ENCODE measurements around the gene LDB3.

The LDB3 gene

DNA sequence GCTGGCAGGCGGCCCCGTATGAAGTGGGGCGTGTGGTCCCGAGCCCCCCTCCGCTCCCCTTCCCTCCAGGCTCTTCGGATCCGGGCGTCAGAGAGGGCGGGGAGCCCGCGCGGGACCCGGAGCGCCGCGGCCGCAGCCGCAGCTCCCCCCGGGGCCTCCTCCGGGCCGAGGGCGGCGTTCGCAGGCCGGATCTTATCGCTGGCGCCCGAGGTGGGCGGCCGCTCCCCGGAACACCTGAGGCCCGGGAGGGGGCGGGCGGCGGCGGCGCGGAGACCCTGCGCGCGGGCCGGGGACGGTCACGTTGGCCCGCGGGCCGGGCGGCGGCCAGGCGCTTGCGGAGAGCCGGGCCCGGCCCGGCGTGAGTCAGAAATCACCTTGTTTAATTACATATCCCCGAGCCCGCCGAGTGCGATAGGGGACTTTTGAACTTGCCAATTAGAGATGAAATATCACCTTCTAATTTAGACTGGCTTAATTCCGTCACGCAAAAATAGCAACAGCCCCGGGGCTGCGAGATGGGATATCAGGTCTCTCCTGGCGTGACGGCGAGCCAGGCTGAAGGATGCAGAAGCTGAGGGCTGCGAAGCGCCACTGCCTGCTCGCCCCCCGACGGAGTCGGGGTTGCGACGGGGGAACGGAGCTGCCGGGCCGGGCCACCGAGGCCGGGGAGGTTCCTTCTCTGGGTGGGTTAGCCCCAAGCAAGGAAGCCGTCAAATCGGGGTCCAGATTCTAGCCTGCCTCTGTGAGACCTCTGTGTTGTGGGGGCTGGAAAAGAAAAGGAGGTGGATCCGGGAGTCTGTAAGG is 43.4 kb downstream of the LDB3 start:
- H3K4me3 ChIP-seq (ENCODE audit: low read length), result peak overlapping the region; percentile 78
- peak overlapping the region; percentile 78; the same call in 1 of the 2 replicates for H3K9ac ChIP-seq (ENCODE audit: low read depth, low read length)
- H3K27me3 ChIP-seq (ENCODE audit: insufficient read depth, low read length), result no peaks in the 10 kb centered on the region
- H3K36me3 ChIP-seq (ENCODE audit: insufficient read depth, low read depth, low read length), result no peaks in the 10 kb centered on the region
- H3K4me1 ChIP-seq (ENCODE audit: insufficient read depth, low read length), result peaks cover 6% of the 10 kb centered on the region; the same call in 1 of the 2 replicates
- no peaks in the 10 kb centered on the region for H3K9me3 ChIP-seq (ENCODE audit: insufficient read depth, low read depth, low read length)
- peak overlapping the region; percentile 8 for H3K27ac ChIP-seq (ENCODE audit: low read length)

DNA sequence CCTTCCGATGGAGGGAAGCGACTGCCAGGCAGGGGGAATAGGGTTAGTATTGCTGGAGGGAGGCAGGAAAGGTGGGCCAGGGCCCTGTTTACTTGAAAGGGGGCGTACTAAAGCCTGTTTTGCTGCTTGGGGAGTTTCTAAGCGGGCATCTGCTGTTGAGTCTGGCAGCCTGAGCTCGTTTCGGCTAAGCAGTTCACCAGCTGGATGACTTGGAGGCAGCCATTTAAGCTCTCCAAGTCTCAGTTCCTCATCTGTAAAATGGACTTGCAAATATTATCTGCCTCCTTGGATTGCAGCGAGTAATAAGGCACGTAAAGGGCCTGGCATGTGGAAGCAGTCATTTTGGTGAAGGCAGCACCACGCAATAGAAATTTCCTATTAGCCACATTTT is 44.0 kb downstream of the LDB3 start:
- Histone ChIP-seq H3K27me3 (ENCODE audit: insufficient read depth, low read length) (no peaks in the 10 kb centered on the region), H3K4me1 (ENCODE audit: insufficient read depth, low read length) (peaks cover 6% of the 10 kb centered on the region; the same call in 1 of the 2 replicates), H3K27ac (ENCODE audit: low read length) (peak overlapping the region; percentile 8), H3K4me3 (ENCODE audit: low read length) (peak overlapping the region; percentile 78), H3K9me3 (ENCODE audit: insufficient read depth, low read depth, low read length) (no peaks in the 10 kb centered on the region), H3K36me3 (ENCODE audit: insufficient read depth, low read depth, low read length) (no peaks in the 10 kb centered on the region), H3K9ac (ENCODE audit: low read depth, low read length) (peak overlapping the region; percentile 78; the same call in 1 of the 2 replicates)

DNA sequence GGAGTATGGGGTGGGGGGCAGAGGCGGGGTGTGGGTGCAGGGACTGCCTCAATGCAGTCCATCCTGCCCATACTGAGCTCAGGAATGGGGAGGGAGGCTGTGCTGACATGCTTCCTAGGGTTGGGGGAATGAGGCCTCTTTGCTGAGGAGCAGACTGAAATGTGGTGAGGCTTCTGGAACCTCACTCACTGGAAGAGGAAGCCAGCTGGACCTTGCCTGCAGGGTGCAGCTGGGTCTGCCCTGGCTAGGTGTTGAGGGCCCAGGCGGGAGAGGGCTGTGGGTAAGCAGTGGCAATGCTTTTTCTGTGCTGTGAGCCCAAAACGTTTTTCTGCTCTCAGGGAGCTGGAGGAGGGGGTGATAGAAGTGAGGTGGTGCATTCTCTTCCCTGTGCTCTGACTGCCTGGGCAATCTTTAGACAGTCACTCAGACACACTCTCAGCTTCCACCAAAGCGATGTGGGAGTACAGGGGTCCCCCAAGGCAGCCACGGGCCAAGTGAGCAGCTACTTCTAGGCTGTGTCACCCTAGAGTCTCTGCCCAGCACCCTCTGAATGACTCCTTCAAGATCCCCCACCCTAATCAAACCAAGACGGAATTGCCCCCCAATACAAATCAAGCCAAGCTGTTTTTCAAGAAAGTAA is 47.0 kb downstream of the LDB3 start:
- Histone ChIP-seq H3K9ac (ENCODE audit: low read depth, low read length) (no peak overlapping the region), H3K4me3 (ENCODE audit: low read length) (no peak overlapping the region), H3K27ac (ENCODE audit: low read length) (no peak overlapping the region), H3K9me3 (ENCODE audit: insufficient read depth, low read depth, low read length) (no peaks in the 10 kb centered on the region), H3K4me1 (ENCODE audit: insufficient read depth, low read length) (peaks cover 6% of the 10 kb centered on the region; the same call in 1 of the 2 replicates), H3K27me3 (ENCODE audit: insufficient read depth, low read length) (no peaks in the 10 kb centered on the region), H3K36me3 (ENCODE audit: insufficient read depth, low read depth, low read length) (no peaks in the 10 kb centered on the region)

DNA sequence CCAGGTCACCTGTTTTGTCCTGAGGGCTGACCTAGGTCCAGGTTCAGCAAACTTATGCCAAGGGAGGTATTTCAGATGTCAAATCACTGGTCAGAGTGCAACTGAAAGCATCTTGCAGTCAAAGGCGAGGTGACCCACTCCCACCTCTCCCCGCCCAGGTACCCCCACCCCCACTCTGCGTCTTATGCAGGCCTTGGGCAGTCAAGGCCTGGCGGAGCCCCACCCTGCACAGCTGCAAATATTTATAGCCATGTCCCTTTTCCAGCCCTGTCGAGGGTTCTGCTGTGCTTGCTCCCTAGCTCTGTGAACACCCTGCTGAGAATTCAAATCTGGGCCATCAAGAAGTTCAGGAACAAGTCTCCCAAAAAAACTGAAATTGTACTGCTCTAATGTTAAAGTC is 47.5 kb downstream of the LDB3 start:
- peaks cover 3% of the 10 kb centered on the region; the same call in 1 of the 2 replicates for H3K4me1 ChIP-seq (ENCODE audit: insufficient read depth, low read length)
- H3K36me3 ChIP-seq (ENCODE audit: insufficient read depth, low read depth, low read length), result no peaks in the 10 kb centered on the region
- no peaks in the 10 kb centered on the region for H3K27me3 ChIP-seq (ENCODE audit: insufficient read depth, low read length)

DNA sequence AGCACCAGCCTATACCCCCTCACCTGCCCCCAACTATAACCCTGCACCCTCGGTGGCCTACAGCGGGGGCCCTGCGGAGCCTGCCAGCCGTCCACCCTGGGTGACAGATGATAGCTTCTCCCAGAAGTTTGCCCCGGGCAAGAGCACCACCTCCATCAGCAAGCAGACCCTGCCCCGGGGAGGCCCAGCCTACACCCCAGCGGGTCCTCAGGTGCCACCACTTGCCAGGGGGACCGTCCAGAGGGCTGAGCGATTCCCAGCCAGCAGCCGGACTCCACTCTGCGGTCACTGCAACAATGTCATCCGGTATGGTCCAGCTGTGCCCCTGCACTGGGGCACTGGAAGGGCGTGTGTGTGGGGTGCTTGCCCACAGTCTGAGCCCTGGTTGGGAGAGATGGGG is 48.2 kb downstream of the LDB3 start:
- H3K4me3 ChIP-seq (ENCODE audit: low read length), result no peak overlapping the region
- H3K36me3 ChIP-seq (ENCODE audit: insufficient read depth, low read depth, low read length), result no peaks in the 10 kb centered on the region
- H3K4me1 ChIP-seq (ENCODE audit: insufficient read depth, low read length), result peaks cover 2% of the 10 kb centered on the region; the same call in 1 of the 2 replicates
- H3K27me3 ChIP-seq (ENCODE audit: insufficient read depth, low read length), result no peaks in the 10 kb centered on the region
- no peaks in the 10 kb centered on the region for H3K9me3 ChIP-seq (ENCODE audit: insufficient read depth, low read depth, low read length)
- no peak overlapping the region for H3K9ac ChIP-seq (ENCODE audit: low read depth, low read length)
- no peak overlapping the region for H3K27ac ChIP-seq (ENCODE audit: low read length)

More for the DNA sequence above, 47.5 kb downstream of the LDB3 start:
- Histone ChIP-seq H3K4me3 (ENCODE audit: low read length) (no peak overlapping the region), H3K27ac (ENCODE audit: low read length) (no peak overlapping the region), H3K9me3 (ENCODE audit: insufficient read depth, low read depth, low read length) (no peaks in the 10 kb centered on the region), H3K9ac (ENCODE audit: low read depth, low read length) (no peak overlapping the region)

DNA sequence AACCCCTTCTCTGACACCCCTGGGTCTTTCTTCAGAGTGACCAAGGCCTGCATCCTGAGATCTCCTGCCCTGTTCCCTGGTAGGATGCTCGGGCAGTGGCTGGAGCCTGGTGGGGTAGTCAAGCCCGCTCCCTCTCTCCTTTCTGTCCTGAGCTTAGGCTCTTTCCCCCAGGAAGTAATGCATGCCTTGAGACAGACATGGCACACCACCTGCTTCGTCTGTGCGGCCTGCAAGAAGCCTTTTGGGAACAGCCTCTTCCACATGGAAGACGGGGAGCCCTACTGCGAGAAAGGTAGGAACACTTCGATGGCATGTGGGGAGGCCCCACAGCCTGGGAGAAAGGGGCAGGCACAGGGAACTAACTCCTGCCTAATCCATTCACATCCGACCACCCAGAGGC is 50.2 kb downstream of the LDB3 start:
- H3K9ac ChIP-seq (ENCODE audit: low read depth, low read length), result no peak overlapping the region
- no peaks in the 10 kb centered on the region for H3K9me3 ChIP-seq (ENCODE audit: insufficient read depth, low read depth, low read length)
- no peaks in the 10 kb centered on the region for H3K27me3 ChIP-seq (ENCODE audit: insufficient read depth, low read length)
- H3K4me1 ChIP-seq (ENCODE audit: insufficient read depth, low read length), result peaks cover 2% of the 10 kb centered on the region; the same call in 1 of the 2 replicates
- H3K4me3 ChIP-seq (ENCODE audit: low read length), result no peak overlapping the region
- no peaks in the 10 kb centered on the region for H3K36me3 ChIP-seq (ENCODE audit: insufficient read depth, low read depth, low read length)
- no peak overlapping the region for H3K27ac ChIP-seq (ENCODE audit: low read length)

DNA sequence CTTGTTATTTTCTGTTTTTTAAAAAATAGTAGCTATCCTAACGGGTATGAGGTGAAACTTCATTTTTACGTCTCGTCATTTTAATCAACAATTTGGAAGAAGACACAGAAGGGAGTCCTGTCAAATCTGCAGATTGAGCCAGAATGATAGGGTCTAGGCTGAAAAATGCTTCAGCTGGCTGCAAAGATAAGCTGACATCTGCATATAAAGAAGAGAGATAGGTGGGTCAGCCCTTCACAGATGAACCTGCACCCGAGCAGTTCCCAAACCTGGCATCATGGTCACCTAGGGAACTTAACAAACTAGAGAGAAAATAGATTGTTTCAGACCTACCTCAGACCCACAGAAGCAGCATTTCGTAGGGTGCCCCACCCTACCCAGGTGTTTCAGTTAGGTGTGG is 52.9 kb downstream of the LDB3 start:
- Histone ChIP-seq H3K9me3 (ENCODE audit: insufficient read depth, low read depth, low read length) (no peaks in the 10 kb centered on the region), H3K27ac (ENCODE audit: low read length) (no peak overlapping the region), H3K27me3 (ENCODE audit: insufficient read depth, low read length) (no peaks in the 10 kb centered on the region), H3K9ac (ENCODE audit: low read depth, low read length) (no peak overlapping the region), H3K36me3 (ENCODE audit: insufficient read depth, low read depth, low read length) (no peaks in the 10 kb centered on the region), H3K4me3 (ENCODE audit: low read length) (no peak overlapping the region), H3K4me1 (ENCODE audit: insufficient read depth, low read length) (no peaks in the 10 kb centered on the region)

DNA sequence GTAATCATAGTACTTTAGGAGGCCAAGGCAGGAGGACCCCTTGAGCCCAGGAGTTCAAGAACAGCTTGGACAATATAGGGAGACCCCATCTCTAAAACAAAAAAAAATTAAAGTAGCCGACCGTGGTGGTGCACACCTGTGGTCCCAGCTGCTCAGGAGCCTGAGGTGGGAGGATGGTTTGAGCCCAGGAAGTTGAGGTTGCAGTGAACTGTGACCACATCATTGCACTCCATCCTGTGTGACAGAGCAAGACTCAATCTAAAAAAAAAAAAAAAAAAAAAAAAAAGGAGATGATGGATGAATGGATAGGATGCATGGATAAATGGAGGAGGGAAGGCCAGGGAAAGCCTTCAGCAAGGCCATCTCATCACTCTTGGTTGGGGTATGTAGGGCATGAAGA is 54.7 kb downstream of the LDB3 start:
- Histone ChIP-seq H3K9ac (ENCODE audit: low read depth, low read length) (no peak overlapping the region), H3K9me3 (ENCODE audit: insufficient read depth, low read depth, low read length) (no peaks in the 10 kb centered on the region), H3K27me3 (ENCODE audit: insufficient read depth, low read length) (no peaks in the 10 kb centered on the region), H3K4me1 (ENCODE audit: insufficient read depth, low read length) (no peaks in the 10 kb centered on the region), H3K4me3 (ENCODE audit: low read length) (no peak overlapping the region), H3K27ac (ENCODE audit: low read length) (no peak overlapping the region), H3K36me3 (ENCODE audit: insufficient read depth, low read depth, low read length) (no peaks in the 10 kb centered on the region)

DNA sequence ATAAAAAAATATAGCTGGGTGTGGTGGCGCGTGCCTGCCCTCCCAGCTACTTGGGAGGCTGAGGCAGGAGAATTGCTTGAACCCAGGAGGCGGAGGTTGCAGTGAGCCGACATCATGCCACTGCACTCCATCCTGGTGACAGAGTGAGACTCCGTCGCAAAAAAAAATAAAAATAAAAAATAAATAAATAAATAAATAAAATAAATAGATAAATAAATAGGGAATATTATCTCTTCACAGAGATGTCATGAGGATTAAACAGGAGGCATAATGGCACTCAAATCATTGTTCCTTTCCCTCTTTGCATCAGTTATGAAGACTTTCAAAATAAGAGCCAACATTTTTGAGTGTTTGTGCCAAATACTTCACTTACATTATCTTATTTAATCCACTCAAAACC is 56.1 kb downstream of the LDB3 start:
- H3K27ac ChIP-seq (ENCODE audit: low read length), result no peak overlapping the region
- H3K9me3 ChIP-seq (ENCODE audit: insufficient read depth, low read depth, low read length), result no peaks in the 10 kb centered on the region
- no peak overlapping the region for H3K4me3 ChIP-seq (ENCODE audit: low read length)
- no peaks in the 10 kb centered on the region for H3K4me1 ChIP-seq (ENCODE audit: insufficient read depth, low read length)
- H3K9ac ChIP-seq (ENCODE audit: low read depth, low read length), result no peak overlapping the region
- H3K36me3 ChIP-seq (ENCODE audit: insufficient read depth, low read depth, low read length), result no peaks in the 10 kb centered on the region
- H3K27me3 ChIP-seq (ENCODE audit: insufficient read depth, low read length), result no peaks in the 10 kb centered on the region

DNA sequence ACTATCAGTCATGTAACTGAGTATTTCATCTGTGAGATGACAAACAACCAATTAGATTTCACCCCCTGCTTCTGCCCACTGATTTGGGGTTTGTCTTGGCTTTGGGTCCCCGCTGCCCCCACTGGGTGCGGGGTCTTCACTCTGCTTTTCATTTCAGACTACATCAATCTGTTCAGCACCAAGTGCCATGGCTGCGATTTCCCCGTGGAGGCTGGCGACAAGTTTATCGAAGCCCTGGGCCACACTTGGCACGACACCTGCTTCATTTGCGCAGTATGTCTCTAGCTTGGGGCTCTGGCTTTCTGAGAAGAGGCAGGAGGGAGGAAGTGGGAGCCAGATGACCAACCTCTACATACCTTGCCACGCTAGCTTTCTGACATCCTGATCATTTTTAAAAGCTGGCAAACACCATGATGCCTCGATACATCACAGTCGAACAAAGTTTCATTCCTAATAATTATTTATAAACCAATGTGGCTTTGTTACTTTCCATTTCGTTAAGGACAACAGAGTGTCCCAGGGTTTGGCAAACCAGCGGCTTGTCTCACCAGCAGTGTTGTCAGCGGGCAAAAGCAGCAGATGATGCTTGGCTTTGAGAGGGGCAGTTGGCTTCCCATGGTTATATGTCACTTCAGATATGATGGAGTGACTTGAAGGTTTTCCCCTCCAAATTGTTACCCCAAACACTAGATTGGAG is 57.8 kb downstream of the LDB3 start:
- Histone ChIP-seq H3K36me3 (ENCODE audit: insufficient read depth, low read depth, low read length) (no peaks in the 10 kb centered on the region), H3K4me3 (ENCODE audit: low read length) (no peak overlapping the region), H3K9me3 (ENCODE audit: insufficient read depth, low read depth, low read length) (no peaks in the 10 kb centered on the region), H3K9ac (ENCODE audit: low read depth, low read length) (no peak overlapping the region), H3K4me1 (ENCODE audit: insufficient read depth, low read length) (no peaks in the 10 kb centered on the region), H3K27me3 (ENCODE audit: insufficient read depth, low read length) (no peaks in the 10 kb centered on the region), H3K27ac (ENCODE audit: low read length) (no peak overlapping the region)

DNA sequence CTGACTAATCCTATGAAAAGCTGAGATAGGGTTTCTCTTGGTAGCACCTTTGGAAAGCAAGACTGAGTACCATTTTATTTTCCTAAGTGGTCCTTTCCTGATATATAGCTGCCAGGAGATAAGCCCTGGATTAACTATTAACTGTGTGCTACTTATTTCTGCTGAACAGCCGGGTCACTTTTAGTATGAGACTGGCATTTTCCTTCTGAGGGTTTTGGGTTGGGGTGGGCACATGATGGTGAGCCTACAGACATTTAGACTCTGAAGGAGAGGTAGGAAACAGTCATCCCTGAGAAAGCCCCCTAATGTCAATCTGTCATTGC is 58.3 kb downstream of the LDB3 start:
- Histone ChIP-seq H3K4me1 (ENCODE audit: insufficient read depth, low read length) (no peaks in the 10 kb centered on the region), H3K27me3 (ENCODE audit: insufficient read depth, low read length) (no peaks in the 10 kb centered on the region), H3K9ac (ENCODE audit: low read depth, low read length) (no peak overlapping the region), H3K27ac (ENCODE audit: low read length) (no peak overlapping the region), H3K36me3 (ENCODE audit: insufficient read depth, low read depth, low read length) (no peaks in the 10 kb centered on the region), H3K9me3 (ENCODE audit: insufficient read depth, low read depth, low read length) (no peaks in the 10 kb centered on the region), H3K4me3 (ENCODE audit: low read length) (no peak overlapping the region)

DNA sequence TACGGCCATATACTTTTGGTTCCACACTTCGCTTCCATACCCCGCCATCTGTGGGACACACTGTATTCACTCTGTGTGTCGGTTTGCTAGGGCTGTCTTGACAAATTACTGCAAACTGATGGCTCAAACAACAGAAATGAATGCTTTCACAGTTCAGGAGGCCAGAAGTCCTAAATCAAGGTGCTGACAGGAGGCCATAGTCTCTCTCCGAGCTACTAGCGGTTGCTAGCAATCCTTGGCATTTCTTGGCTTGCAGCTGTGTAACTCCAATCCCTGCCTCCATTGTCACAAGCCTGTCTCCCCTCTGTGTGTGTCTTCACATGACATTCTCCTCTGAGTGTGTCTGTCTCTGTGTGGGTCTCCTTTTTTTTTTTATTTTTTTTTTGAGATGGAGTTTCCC is 59.2 kb downstream of the LDB3 start:
- no peak overlapping the region for H3K4me3 ChIP-seq (ENCODE audit: low read length)
- no peaks in the 10 kb centered on the region for H3K4me1 ChIP-seq (ENCODE audit: insufficient read depth, low read length)
- H3K9me3 ChIP-seq (ENCODE audit: insufficient read depth, low read depth, low read length), result no peaks in the 10 kb centered on the region
- H3K36me3 ChIP-seq (ENCODE audit: insufficient read depth, low read depth, low read length), result no peaks in the 10 kb centered on the region
- H3K27me3 ChIP-seq (ENCODE audit: insufficient read depth, low read length), result no peaks in the 10 kb centered on the region
- no peak overlapping the region for H3K9ac ChIP-seq (ENCODE audit: low read depth, low read length)
- H3K27ac ChIP-seq (ENCODE audit: low read length), result no peak overlapping the region

All from iPS-20b (cell line).